DMS53 (cell line): ENCODE data around the gene GLI1.
A peak's percentile ranks its signal among the peaks of the same experiment; 100 is the strongest.

Source experiments
- DNase-seq: peaks from one replicate; lab custom pipeline; 2025; lab: John Stamatoyannopoulos, UW

GLI1 gene

DNA sequence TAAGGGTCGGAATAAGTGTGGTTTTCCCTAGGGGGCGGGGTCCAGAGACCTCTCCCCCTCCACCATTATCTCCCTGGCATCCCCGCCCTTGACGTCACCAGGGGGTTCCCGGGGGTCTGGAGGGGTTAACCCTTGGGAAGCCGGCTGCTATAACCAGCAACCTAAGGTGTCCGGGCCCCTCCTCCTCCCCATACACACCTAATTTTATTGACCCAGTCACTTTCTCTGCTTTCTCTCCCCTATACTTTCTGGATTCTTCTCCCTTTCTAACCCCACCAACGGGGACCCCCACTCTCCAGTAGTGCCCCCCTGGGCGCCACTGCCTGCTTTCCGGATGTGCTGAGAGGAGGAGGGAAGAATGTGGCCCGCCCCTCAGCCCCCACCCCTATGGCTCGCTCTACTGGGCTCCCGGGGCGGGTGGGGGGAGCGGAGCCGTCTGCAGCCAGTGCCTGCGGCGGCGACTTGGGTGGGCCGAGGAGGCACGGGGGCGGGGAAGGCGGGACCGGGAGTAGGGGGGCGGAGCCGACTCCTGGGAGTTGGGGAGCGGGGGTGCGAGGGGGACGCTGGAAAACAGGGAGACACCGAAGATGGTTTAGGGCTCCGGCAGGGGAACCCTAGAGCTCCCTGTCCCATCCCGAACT, 1.8 kb downstream of the GLI1 start:
- peak; percentile 50 for DNase-seq

DNA sequence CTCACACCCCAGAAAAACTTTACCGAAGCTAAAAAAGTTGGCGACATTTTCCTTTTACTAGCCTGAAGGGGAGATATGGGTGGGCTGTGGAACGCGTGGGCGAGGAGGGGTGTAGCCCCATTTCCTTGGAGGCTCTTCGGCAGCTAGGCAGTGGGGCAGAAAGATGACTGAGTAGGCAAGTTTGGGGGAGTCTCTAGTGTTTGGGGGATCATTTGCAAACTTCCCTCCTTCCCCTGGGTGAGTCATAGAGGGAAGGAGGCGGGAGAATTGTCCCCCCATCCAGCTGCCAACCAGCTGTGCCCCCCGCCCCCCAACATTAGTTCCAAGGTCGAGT, 2.3 kb downstream of the GLI1 start:
- peak; percentile 50 for DNase-seq

GRCh38 chr12:57462251-57462911, 2.8 kb downstream of the GLI1 start:
- DNase-seq, result peak; percentile 98

- no peak for DNase-seq
Measured at GRCh38 chr12:57462912-57463253, 3.3 kb downstream of the GLI1 start.

DNA sequence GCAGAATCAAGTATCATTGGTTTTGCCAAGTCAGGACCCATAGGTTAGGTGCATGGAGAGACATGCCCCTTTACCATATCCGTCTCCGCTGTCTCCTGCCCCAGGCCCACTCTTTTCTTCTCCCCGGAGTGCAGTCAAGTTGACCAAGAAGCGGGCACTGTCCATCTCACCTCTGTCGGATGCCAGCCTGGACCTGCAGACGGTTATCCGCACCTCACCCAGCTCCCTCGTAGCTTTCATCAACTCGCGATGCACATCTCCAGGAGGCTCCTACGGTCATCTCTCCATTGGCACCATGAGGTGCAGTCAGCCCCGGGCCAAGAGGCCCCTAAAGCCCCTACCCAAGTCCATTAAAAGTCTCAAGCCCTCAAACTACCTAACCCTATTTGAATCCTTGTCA, 5.0 kb downstream of the GLI1 start:
- no peak for DNase-seq

GRCh38 chr12:57465030-57465746, 5.6 kb downstream of the GLI1 start:
- no peak for DNase-seq

- DNase-seq, result no peak
Measured at GRCh38 chr12:57465747-57466505, 6.3 kb downstream of the GLI1 start.

DNA sequence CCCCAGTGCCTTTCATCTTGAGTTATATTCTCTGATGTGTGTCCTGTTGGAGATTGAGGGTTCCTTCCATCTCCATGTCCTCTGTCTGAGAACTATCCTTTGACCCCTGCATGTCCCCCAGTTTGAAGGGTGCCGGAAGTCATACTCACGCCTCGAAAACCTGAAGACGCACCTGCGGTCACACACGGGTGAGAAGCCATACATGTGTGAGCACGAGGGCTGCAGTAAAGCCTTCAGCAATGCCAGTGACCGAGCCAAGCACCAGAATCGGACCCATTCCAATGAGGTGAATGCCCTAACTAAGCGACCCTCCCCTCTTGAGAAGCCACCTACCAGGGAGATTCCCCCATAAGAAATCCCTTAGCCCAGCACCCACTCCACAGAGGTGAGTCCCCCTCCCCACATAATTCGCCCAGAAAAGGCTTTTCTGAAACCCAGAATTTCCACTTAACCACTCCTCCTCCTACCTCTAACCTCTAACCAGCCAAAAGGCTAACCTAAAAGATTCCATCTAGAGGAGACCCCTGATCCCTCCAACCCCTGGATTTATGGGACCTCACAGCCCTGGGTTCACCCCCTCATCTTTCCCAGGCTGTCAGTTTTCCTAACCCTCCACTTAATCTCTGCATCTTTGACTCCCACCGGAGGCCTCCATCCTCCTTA, 7.8 kb downstream of the GLI1 start:
- DNase-seq, result no peak

GRCh38 chr12:57467915-57468314, 8.3 kb downstream of the GLI1 start:
- DNase-seq, result no peak

- no peak for DNase-seq
Measured at GRCh38 chr12:57469296-57470164, 9.9 kb downstream of the GLI1 start.

- no peak for DNase-seq
Measured at GRCh38 chr12:57470286-57470969, 10.8 kb downstream of the GLI1 start.

GRCh38 chr12:57470970-57471656, 11.5 kb downstream of the GLI1 start:
- no peak for DNase-seq

DNA sequence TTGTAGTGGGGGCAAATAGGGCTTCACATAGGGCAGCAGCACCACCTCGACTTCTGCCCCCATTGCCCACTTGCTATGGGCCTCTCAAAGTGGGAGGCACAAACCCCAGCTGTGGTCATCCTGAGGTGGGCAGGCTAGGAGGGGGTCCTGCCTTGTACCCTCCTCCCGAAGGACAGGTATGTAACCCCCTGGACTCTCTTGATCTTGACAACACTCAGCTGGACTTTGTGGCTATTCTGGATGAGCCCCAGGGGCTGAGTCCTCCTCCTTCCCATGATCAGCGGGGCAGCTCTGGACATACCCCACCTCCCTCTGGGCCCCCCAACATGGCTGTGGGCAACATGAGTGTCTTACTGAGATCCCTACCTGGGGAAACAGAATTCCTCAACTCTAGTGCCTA, 12.1 kb downstream of the GLI1 start:
- no peak for DNase-seq

DNA sequence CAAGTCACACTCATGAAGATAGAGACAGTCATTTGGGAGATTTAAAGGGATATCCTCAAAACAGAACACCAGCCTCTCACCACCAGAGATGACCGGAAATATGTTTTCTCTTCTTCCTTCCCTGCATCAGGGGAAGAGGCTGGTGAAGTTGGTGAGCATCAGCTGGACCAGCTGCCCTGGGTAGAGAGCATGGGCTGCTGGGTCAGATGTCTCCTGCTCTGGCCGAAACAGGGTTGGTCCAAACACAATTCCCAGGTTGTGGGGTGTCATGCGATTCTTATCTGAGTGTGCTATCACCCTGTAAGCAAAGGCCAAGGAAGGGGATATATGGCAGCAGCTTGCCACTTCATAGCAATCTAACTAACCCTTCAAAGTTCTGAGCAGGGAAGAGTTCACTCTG, 12.8 kb downstream of the GLI1 start:
- DNase-seq, result no peak

DNA sequence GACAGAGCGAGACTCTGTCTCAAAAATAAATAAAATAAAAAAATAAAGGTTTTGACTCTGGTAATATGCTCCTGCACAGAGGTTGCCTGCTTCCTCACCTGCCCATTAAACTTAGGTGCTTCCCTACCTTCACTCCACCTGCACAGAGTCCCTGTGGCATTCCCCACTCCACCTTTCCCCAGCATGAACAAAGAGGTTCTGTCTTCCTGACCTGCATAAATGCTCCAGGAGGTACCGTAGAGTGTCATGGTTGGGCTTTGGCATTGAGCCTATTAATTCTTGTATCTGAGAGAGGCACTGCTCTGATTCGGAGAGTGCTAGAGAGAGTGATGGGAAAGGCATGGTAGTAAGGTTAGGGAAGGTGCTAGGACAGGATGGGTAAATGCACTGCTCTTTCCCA, 13.8 kb downstream of the GLI1 start:
- no peak for DNase-seq

DNA sequence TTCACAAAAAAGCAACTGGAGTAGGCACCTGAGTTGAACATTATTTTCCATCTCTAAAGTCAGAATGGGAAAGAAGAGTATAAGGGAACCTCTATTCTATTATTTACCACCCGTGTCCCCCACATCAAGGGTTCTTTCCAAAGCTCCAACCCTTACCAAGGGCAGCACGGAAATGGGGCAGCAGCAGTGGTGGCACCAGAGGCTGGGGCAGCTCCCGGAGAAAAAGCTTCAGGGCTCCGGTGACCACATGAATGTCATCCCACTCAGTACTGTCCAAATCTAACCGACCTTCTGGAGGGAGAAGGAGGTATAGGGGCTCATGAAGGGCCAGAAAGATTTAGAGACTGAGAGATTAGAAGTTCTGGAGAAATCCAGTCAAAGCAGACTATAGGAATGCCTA, 14.3 kb downstream of the GLI1 start:
- no peak for DNase-seq

GRCh38 chr12:57474430-57474829, 14.8 kb downstream of the GLI1 start:
- no peak for DNase-seq

DNA sequence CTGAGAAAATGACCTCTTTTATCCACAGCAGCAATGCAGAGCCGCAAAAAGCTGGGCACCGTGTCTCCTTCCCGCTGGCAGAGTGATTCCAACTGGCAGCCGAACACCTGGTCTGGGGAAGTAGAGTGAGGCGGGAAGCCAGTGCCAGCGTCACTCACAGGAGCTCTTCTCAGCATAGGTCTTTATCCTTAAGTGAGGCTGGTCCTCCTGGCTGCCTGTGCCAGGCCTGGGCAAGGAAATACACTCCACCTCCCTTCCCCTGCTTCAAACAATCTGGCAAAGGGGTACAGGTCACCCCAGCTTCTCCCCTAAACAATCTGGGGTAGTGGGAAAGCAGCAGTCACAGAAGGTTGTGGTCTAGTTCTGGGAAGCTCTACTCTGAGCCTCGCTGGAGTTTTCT, 15.3 kb downstream of the GLI1 start:
- DNase-seq, result peak; percentile 34

DNA sequence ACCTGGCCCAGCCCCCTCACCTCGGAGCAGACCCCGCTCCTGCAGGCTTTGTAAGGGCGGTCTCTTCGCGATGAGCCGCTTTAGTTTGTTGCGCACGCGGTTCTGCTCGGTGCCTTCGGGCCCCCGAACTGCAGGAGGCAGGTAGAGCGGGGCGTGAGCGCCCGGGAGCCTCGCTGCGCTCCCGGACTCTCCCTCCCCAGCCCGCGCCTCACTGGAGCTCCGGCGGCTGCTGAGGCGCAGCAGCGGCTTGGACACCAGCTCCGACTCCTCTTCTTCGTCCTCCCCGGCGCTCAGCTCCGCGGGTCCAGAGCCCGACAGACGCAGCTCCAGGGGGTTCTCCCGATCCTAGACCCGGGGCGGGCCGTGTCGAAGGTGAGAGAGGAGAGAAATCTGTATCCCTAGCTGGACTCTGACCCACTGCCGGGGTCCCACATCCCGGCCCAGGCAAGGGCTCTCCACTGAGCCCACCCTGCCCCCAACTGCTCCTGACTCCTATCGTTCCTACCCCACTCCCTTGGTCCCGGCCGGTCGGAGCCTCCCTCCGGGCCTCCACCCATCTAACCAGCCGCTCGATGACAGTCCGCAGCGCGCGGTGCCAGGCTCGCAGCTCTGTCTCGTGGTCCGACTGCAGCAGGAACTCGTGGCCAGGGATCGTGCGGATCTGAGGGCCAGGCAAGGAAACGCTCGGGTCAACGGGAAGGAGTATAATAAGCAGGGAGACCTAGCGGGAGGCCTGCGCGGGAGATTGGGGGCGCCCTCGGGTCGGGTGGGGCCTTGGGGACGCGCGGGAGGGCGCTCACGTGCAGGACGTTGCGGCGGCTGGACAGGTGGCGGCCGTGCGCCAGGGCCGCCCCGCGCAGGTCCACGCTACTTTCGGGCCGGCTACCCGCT, 15.9 kb downstream of the GLI1 start:
- peak; percentile 75 for DNase-seq
